DOHH2 (cell line): ENCODE results near the gene CGNL1.

Experiments used
- EZH2phosphoT487 ChIP-seq: fragments of 200-600 bp; sonication (generic); IDR thresholded peaks from 2 replicates; pipeline ENCODE4 v1.6.1; 2017; ENCODE audit warnings: borderline replicate concordance, mild to moderate bottlenecking, antibody characterized with exemption, low read length, moderate library complexity, mixed read lengths
- TF ChIP-seq, protein P1 (sequence below): fragments of 200-600 bp; sonication (generic); IDR thresholded peaks from one replicate; pipeline ENCODE4 v1.5.1; 2014; ENCODE audit warnings: antibody characterized with exemption, mild to moderate bottlenecking, low read depth, low read length; ENCODE audit not compliant: poor library complexity, severe bottlenecking

DNA sequence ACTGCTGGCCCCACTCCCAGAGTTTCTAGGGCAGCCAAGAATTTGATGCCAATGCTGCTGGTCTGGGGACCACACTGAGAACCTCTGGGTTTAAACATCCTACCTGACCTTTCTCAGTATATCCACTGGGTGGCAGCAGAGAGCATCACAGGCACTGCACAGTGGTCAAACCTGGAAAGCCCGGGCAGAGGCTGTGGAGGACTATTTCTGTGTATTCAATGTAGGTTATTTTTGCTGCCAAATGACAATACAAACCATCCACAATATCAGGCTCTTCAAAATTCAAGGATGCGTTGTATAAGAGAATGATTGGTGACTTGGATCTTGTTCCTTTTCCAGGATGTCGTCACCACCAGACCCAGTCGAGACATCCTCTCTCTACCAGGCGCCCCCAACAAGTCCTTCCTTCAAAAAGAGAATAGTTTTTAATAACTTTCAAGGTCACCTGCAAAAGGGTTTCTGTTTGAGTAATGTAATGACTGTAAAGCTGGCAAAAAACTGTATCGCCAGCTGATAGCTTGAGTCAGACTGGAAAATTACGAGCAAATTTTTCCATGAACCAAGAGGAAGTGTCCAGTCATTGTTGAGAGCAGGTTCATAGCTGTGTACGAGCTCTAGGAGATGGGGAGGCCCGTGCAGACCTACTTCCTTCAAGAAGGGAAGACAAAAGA lies 184.9 kb downstream of the CGNL1 start:
- TF ChIP-seq, protein P1, sequence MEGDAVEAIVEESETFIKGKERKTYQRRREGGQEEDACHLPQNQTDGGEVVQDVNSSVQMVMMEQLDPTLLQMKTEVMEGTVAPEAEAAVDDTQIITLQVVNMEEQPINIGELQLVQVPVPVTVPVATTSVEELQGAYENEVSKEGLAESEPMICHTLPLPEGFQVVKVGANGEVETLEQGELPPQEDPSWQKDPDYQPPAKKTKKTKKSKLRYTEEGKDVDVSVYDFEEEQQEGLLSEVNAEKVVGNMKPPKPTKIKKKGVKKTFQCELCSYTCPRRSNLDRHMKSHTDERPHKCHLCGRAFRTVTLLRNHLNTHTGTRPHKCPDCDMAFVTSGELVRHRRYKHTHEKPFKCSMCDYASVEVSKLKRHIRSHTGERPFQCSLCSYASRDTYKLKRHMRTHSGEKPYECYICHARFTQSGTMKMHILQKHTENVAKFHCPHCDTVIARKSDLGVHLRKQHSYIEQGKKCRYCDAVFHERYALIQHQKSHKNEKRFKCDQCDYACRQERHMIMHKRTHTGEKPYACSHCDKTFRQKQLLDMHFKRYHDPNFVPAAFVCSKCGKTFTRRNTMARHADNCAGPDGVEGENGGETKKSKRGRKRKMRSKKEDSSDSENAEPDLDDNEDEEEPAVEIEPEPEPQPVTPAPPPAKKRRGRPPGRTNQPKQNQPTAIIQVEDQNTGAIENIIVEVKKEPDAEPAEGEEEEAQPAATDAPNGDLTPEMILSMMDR, result peak; percentile 83
- TF ChIP-seq EZH2phosphoT487, result no peak
